Loucy (cell line): ENCODE data around the gene GRHL1.

Experiments used
- H2AFZ ChIP-seq: fragments of 200-600 bp; sonication (generic); 2 replicates; pipeline ENCODE4 v1.6.0; 2016; ENCODE audit warnings: antibody characterized with exemption, mild to moderate bottlenecking, low read length, moderate library complexity
- H3F3A ChIP-seq: fragments of 200-600 bp; 2 replicates; pipeline ENCODE4 v1.6.0; 2016; ENCODE audit warnings: antibody characterized with exemption, low read depth, mild to moderate bottlenecking
- H3K27me3 ChIP-seq: fragments of 200-600 bp; sonication (generic); 2 replicates; pipeline ENCODE4 v1.6.1; 2014; ENCODE audit warnings: low read length, mild to moderate bottlenecking; ENCODE audit not compliant: insufficient read depth, poor library complexity, severe bottlenecking
- H3K36me3 ChIP-seq: fragments of 200-600 bp; sonication (generic); 2 replicates; pipeline ENCODE4 v1.6.1; 2016; ENCODE audit warnings: low read length; ENCODE audit not compliant: insufficient read depth
- H3K4me1 ChIP-seq: fragments of 200-600 bp; sonication (generic); 2 replicates; pipeline ENCODE4 v1.5.1; 2014; ENCODE audit warnings: low read length, mild to moderate bottlenecking; ENCODE audit not compliant: insufficient read depth, poor library complexity, severe bottlenecking
- H3K4me2 ChIP-seq: fragments of 200-600 bp; sonication (generic); 2 replicates; pipeline ENCODE4 v1.6.0; 2014; ENCODE audit warnings: antibody characterized with exemption, low read length, low read depth, mild to moderate bottlenecking; ENCODE audit not compliant: poor library complexity, severe bottlenecking
- H3K4me3 ChIP-seq: fragments of 200-600 bp; sonication (generic); 2 replicates; pipeline ENCODE4 v1.5.1; 2014; ENCODE audit warnings: low read length, mild to moderate bottlenecking, mixed read lengths; ENCODE audit not compliant: poor library complexity, severe bottlenecking
- H3K79me2 ChIP-seq: fragments of 200-600 bp; sonication (generic); 2 replicates; pipeline ENCODE4 v1.6.1; 2014; ENCODE audit warnings: low read length; ENCODE audit not compliant: insufficient read depth
- H3K9ac ChIP-seq: fragments of 200-600 bp; sonication (generic); 2 replicates; pipeline ENCODE4 v1.6.0; 2014; ENCODE audit warnings: mild to moderate bottlenecking, low read depth, low read length, moderate library complexity; ENCODE audit not compliant: poor library complexity, severe bottlenecking
- H3K9me2 ChIP-seq: fragments of 200-600 bp; sonication (generic); replicated peaks from 2 replicates; pipeline ENCODE4 v1.6.1; 2016; ENCODE audit warnings: low read depth, low read length, mixed read lengths
- H3K9me3 ChIP-seq: fragments of 200-600 bp; sonication (generic); 2 replicates; pipeline ENCODE4 v1.6.1; 2014; ENCODE audit warnings: mild to moderate bottlenecking, antibody characterized with exemption, low read length, low read depth; ENCODE audit not compliant: insufficient read depth
- H4K20me1 ChIP-seq: fragments of 200-600 bp; sonication (generic); 2 replicates; pipeline ENCODE4 v1.6.0; 2014; ENCODE audit warnings: antibody characterized with exemption, low read length, mild to moderate bottlenecking; ENCODE audit not compliant: insufficient read depth, poor library complexity, severe bottlenecking
- CTCF ChIP-seq: fragments of 200-600 bp; sonication (generic); conservative IDR thresholded peaks from 2 replicates; pipeline ENCODE4 v1.5.1; 2014; ENCODE audit warnings: mild to moderate bottlenecking, antibody characterized with exemption, low read length
- EZH2phosphoT487 ChIP-seq: fragments of 200-600 bp; IDR thresholded peaks from 2 replicates; pipeline ENCODE4 v1.6.1; 2018; ENCODE audit warnings: antibody characterized with exemption, mild to moderate bottlenecking, moderate library complexity, borderline replicate concordance

GRHL1 gene

DNA sequence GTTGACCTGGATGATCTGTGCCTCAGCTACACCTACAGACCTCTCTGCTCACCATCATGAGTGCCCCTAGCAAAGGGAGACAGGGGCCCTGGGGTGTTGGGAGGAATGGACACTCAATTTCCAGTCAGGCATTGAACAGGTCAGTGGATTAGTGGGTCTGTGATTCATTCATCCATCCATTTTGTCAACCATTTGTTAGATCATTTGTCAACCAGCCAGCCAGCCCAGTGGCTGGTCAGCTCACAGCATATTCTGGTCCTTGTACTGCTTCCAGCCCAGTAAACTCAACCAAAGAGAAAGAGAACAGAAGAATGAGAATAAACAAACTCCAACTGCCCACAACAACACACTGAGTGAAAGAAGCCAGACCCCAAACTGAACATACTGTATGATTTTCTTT, 87.2 kb downstream of the GRHL1 start:
- no peaks in the 10 kb centered on the region for H3K9me2 ChIP-seq
- no peaks in the 10 kb centered on the region for H3K27me3 ChIP-seq
- no peaks in the 10 kb centered on the region for H3K9me3 ChIP-seq
- no peak overlapping the region for H3K9ac ChIP-seq
- no peaks in the 10 kb centered on the region for H3K79me2 ChIP-seq
- no peaks in the 10 kb centered on the region for H3K36me3 ChIP-seq
- no peak overlapping the region for H2AFZ ChIP-seq
- peaks cover 4% of the 10 kb centered on the region for H3K4me1 ChIP-seq
- H3K4me3 ChIP-seq, result no peak overlapping the region
- no peak overlapping the region for H3K4me2 ChIP-seq
- no peak for TF ChIP-seq EZH2phosphoT487
- no peak for TF ChIP-seq CTCF
- H4K20me1 ChIP-seq, result no peaks in the 10 kb centered on the region
- H3F3A ChIP-seq, result no peaks in the 10 kb centered on the region

DNA sequence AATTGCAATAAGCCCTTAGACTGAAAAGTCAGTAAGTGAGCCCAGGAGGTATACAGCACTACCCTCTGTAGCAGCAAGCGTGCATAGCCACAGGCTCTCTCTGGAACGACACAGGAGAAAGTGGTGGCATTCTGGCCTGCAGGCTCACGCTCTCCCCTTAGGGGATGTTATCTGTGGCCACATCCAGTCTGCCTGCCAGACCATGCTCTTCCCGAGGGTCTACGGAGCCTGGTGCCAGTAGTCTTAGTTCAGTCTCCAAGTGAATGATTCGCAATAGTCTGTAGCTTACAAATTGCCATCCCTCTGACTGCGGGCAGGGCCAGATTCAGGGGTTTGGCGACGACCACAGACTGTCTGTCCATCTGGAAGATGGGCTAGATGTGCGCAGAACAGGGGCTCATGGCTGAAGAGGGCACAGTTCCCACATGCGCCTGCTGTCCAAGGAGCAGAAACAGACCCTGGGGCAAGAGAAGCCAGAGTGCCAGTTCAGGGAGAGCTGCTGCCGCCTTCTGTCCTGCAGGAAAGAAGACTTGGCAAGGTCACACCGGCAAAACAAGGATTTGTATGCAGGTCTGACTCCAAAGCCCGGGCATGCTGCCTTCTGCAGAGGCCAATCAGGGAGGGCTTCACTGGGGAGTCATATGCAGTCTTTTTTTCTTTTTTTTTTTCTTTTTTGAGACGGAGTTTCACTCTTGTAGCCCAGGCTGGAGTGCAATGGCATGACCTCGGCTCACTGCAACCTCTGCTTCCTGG, 88.3 kb downstream of the GRHL1 start:
- H3K9ac ChIP-seq, result no peak overlapping the region
- no peaks in the 10 kb centered on the region for H4K20me1 ChIP-seq
- peaks cover 4% of the 10 kb centered on the region for H3K4me1 ChIP-seq
- H3K4me3 ChIP-seq, result no peak overlapping the region
- H3K9me2 ChIP-seq, result no peaks in the 10 kb centered on the region
- no peaks in the 10 kb centered on the region for H3K27me3 ChIP-seq
- H3F3A ChIP-seq, result no peaks in the 10 kb centered on the region
- no peak overlapping the region for H2AFZ ChIP-seq
- no peak overlapping the region for H3K4me2 ChIP-seq
- no peaks in the 10 kb centered on the region for H3K9me3 ChIP-seq
- no peaks in the 10 kb centered on the region for H3K36me3 ChIP-seq
- TF ChIP-seq CTCF (no peak), EZH2phosphoT487 (no peak)
- H3K79me2 ChIP-seq, result no peaks in the 10 kb centered on the region

DNA sequence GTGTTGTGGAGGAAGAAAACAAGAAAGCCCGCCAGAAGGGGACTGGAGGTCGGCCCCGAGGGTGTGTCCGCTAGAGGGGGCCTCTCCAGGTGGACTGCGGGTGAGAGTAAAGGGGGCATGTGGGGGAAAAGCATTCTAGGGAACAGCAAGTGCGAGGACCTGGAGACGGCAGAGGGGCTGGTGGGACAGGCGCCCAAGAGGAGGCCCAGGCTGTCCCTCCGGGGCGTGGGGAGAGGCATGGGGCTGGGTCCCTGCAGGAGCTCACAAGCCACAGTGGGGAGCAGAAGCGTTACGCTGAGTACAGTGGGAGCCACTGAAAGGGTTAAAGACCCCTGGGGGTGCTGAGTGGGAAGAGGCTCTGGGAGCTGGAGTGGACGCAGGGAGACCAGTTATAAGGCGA, 90.2 kb downstream of the GRHL1 start:
- H3K4me1 ChIP-seq, result no peaks in the 10 kb centered on the region
- no peak overlapping the region for H2AFZ ChIP-seq
- H3K9me2 ChIP-seq, result no peaks in the 10 kb centered on the region
- TF ChIP-seq CTCF (no peak), EZH2phosphoT487 (no peak)
- H3K4me2 ChIP-seq, result no peak overlapping the region
- no peak overlapping the region for H3K4me3 ChIP-seq
- no peaks in the 10 kb centered on the region for H3K79me2 ChIP-seq
- H3K27me3 ChIP-seq, result no peaks in the 10 kb centered on the region
- no peaks in the 10 kb centered on the region for H3F3A ChIP-seq
- no peaks in the 10 kb centered on the region for H4K20me1 ChIP-seq
- H3K9ac ChIP-seq, result no peak overlapping the region
- no peaks in the 10 kb centered on the region for H3K9me3 ChIP-seq
- H3K36me3 ChIP-seq, result no peaks in the 10 kb centered on the region
